Spleen (tissue), 7 donors: ENCODE measurements around the gene GABRG2.

Experiments
- POLR2AphosphoS5 ChIP-seq, 3 donors: sonication (generic); formaldehyde crosslinking; IDR thresholded peaks; one replicate each; pipeline ENCODE4 v1.5.1; 2017; ENCODE audit warnings: antibody characterized with exemption in 3 of 3
- TF ChIP-seq, protein P1 (sequence below), 11 experiments: fragments of 200-600 bp in 7 of 11; fragments of 450-650 bp in 4 of 11; sonication (generic) in 4 of 11; IDR thresholded peaks in 8 of 11; conservative IDR thresholded peaks in 3 of 11; 1 replicate in 7 of 11; 2 replicates in 4 of 11; pipeline versions ENCODE4 v1.4.0 to v1.8.0; 2016 to 2021; ENCODE audit warnings: antibody characterized with exemption in 11 of 11, inconsistent platforms in 4 of 11, mild to moderate bottlenecking in 1 of 11
- donor health status: DM: no; HTN: no; CAD: no; lungs with moderate emphysema.
- donor health status: DM: no; HTN: no; CAD: no.
- donor health status: DM: no; HTN: no; CAD: no.

DNA sequence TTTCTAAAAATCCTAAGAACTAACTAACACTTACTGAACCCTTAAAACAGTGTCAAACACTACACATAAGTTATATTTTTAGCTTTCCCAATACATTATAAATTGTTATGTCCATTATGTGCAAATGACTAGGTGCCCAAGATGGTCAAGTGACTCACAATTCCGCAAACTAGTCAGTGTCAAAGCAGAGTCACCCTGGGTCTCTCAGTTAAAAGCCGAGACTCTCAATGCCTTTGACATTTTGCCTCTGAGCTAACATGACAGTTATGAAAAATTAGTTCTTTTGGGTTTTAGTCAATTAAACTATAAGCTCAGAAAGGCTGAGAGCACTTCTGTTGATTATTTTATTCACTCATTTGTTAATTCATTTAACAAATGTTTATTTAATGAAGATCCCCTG is 42.3 kb upstream of the GABRG2 start:
- TF ChIP-seq, protein P1, sequence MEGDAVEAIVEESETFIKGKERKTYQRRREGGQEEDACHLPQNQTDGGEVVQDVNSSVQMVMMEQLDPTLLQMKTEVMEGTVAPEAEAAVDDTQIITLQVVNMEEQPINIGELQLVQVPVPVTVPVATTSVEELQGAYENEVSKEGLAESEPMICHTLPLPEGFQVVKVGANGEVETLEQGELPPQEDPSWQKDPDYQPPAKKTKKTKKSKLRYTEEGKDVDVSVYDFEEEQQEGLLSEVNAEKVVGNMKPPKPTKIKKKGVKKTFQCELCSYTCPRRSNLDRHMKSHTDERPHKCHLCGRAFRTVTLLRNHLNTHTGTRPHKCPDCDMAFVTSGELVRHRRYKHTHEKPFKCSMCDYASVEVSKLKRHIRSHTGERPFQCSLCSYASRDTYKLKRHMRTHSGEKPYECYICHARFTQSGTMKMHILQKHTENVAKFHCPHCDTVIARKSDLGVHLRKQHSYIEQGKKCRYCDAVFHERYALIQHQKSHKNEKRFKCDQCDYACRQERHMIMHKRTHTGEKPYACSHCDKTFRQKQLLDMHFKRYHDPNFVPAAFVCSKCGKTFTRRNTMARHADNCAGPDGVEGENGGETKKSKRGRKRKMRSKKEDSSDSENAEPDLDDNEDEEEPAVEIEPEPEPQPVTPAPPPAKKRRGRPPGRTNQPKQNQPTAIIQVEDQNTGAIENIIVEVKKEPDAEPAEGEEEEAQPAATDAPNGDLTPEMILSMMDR (IDR thresholded peaks at IDR 0.05 in 8 of 11, conservative IDR thresholded peaks at IDR 0.05 in 3 of 11) = no peak
- TF ChIP-seq POLR2AphosphoS5 (IDR thresholded peaks at IDR 0.05) = no peak
